K562 (cell line): ENCODE measurements around the gene GABARAP. TPM values are rescaled to one million over a fixed set of nuclear protein-coding genes. Genes with fewer than 3 reads are reported as not detected.

Experiments
- CHD2 ChIP-seq: IDR thresholded peaks from 2 replicates; pipeline ENCODE4 v1.6.1; 2011; ENCODE audit warnings: low read depth, low read length
- CREM ChIP-seq: IDR thresholded peaks from 2 replicates; pipeline ENCODE4 v1.6.1; 2014; ENCODE audit warnings: antibody characterized with exemption, low read depth
- FOS ChIP-seq: IDR thresholded peaks from 3 replicates; pipeline ENCODE4 v1.6.1; 2011; ENCODE audit not compliant: insufficient read length; ENCODE audit errors: extremely low read depth
- FOSL1 ChIP-seq: fragments of 200-800 bp; sonication (Bioruptor generic); conservative IDR thresholded peaks from 2 replicates; pipeline ENCODE4 v1.6.1; 2016; ENCODE audit warnings: missing genetic modification characterization, missing compliant biosample characterization
- FOXK1 ChIP-seq: sonication (generic); formaldehyde crosslinking; IDR thresholded peaks from 2 replicates; pipeline ENCODE4 v1.8.0; 2022; ENCODE audit warnings: missing genetic modification reagents, mild to moderate bottlenecking, borderline replicate concordance
- HEY1 ChIP-seq: fragments of 250-450 bp; sonication (Bioruptor Pico); IDR thresholded peaks from 2 replicates; pipeline ENCODE4 v1.5.0; 2020; ENCODE audit warnings: mild to moderate bottlenecking, moderate library complexity, borderline replicate concordance
- MEF2A ChIP-seq: IDR thresholded peaks from 2 replicates; pipeline ENCODE4 v1.6.1; 2011; ENCODE audit warnings: low read depth, mild to moderate bottlenecking, low read length, moderate library complexity; ENCODE audit not compliant: control insufficient read depth
- PML ChIP-seq: IDR thresholded peaks from 2 replicates; pipeline ENCODE4 v1.6.1; 2012; ENCODE audit warnings: low read length, inconsistent platforms
- PRDM10 ChIP-seq: fragments of 450-650 bp; IDR thresholded peaks from 2 replicates; pipeline ENCODE4 v1.6.1; 2018; ENCODE audit not compliant: partially characterized antibody
- RUNX1 ChIP-seq: sonication (generic); IDR thresholded peaks from 2 replicates; pipeline ENCODE4 v1.6.1; 2016; ENCODE audit warnings: antibody characterized with exemption, low read depth
- TRIM24 ChIP-seq, 2 experiments: fragments of 450-650 bp; IDR thresholded peaks; 2 replicates each; pipeline ENCODE4 v1.6.1; 2016
- TSC22D4 ChIP-seq: fragments of 450-650 bp; IDR thresholded peaks from 2 replicates; pipeline ENCODE4 v1.6.1; 2016; ENCODE audit warnings: missing genetic modification characterization, missing biosample characterization, control low read depth
- ZNF12 ChIP-seq: sonication (generic); formaldehyde crosslinking; IDR thresholded peaks from 2 replicates; pipeline ENCODE4 v1.4.0; 2020; ENCODE audit warnings: mild to moderate bottlenecking, missing genetic modification reagents
- polyA plus RNA-seq, 8 experiments: library from polyadenylated mRNA; depleted of rRNA in 4 of 8; stranded (reverse) in 5 of 8; unstranded in 3 of 8; fragments of >200 nt; fragmentation: Nextera tagmentation in 2 of 8; fragmentation: Illumina TruSeq in 1 of 8; extraction: Ambion mirVana in 2 of 8; extraction: Trizol in 1 of 8; gene quantifications; 2 replicates each; pipeline versions ENCODE4 v1.2.1 to v1.2.3, GENCODE V29; 2011 to 2014; ENCODE audit warnings: inconsistent platforms in 1 of 8, missing spikeins in 1 of 8
- total RNA-seq, 7 experiments: library from RNA; depleted of rRNA in 6 of 7; stranded (reverse); fragments of >200 nt in 6 of 7; fragmentation: Illumina TruSeq in 2 of 7; extraction: Trizol in 2 of 7; gene quantifications; 2 replicates each; pipeline versions ENCODE4 v1.2.1 to v1.2.3, GENCODE V29; 2011 to 2021; ENCODE audit warnings: low replicate concordance in 1 of 7
- TF ChIP-seq, protein P1 (sequence below): sonication (generic); formaldehyde crosslinking; IDR thresholded peaks from 2 replicates; pipeline ENCODE4 v1.8.1; 2023; ENCODE audit warnings: missing genetic modification reagents, mild to moderate bottlenecking, borderline replicate concordance
- TF ChIP-seq, protein P2 (sequence below): fragments of 450-650 bp; IDR thresholded peaks from 2 replicates; pipeline ENCODE4 v1.6.1; 2016; ENCODE audit warnings: missing biosample characterization, missing genetic modification characterization

The GABARAP gene
- total and polyA plus RNA-seq, 9 of the 15 experiments (the other 6 are each of a cell fraction or from before 2014, with no cell fraction given) = 47.5 to 373 (median 152) TPM

DNA sequence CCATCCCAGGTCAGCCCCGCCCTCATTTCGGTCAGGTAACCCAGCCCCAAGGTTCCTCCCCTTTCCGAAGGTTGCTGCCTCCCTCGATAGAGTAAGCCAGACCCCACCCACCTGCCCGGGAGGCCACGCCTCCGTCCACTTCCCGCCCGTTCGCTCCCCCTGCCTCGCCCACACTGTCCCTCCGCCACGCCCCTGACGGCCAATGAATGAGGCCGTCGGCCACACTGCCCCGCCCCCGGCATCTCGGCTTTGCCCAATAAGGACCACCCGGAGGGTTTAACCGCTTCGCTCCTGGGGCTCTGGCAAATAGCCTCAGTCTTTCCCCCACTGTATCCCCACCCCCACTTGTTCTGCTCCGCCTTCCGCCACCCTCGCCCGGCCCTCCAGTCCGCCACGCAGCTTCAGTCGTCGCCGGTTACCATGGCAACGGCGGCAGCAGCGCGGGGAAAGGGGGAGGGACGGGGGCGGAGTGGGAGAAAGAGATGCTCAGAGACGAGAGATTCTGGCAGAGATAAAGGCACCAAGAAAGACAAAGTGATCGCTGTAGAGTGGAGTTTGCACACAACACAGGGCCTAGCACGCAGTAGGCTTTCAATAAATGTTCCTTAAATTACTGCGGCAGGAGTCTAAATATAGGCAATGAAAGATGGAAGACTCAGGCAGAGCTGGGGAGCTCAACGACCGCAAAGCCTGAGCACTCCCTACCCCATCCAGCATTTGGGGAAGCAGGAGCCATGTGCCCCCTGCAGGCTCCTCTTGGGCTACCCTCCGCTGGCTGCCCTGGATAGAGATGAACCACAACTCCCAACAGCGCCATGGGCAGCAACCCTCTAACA, 27.7 kb downstream of the GABARAP start (continued):
- no peak for TF ChIP-seq HEY1 (CRISPR knock-in tag)
- TF ChIP-seq ZNF12 (CRISPR knock-in tag) = no peak
- peak; percentile 15; the same call in 1 of the 2 replicates for TF ChIP-seq CREM
- no peak for TF ChIP-seq TRIM24 (IDR thresholded peaks at IDR 0.05)
- TF ChIP-seq FOSL1 (tag) = no peak
- TF ChIP-seq, protein P1, sequence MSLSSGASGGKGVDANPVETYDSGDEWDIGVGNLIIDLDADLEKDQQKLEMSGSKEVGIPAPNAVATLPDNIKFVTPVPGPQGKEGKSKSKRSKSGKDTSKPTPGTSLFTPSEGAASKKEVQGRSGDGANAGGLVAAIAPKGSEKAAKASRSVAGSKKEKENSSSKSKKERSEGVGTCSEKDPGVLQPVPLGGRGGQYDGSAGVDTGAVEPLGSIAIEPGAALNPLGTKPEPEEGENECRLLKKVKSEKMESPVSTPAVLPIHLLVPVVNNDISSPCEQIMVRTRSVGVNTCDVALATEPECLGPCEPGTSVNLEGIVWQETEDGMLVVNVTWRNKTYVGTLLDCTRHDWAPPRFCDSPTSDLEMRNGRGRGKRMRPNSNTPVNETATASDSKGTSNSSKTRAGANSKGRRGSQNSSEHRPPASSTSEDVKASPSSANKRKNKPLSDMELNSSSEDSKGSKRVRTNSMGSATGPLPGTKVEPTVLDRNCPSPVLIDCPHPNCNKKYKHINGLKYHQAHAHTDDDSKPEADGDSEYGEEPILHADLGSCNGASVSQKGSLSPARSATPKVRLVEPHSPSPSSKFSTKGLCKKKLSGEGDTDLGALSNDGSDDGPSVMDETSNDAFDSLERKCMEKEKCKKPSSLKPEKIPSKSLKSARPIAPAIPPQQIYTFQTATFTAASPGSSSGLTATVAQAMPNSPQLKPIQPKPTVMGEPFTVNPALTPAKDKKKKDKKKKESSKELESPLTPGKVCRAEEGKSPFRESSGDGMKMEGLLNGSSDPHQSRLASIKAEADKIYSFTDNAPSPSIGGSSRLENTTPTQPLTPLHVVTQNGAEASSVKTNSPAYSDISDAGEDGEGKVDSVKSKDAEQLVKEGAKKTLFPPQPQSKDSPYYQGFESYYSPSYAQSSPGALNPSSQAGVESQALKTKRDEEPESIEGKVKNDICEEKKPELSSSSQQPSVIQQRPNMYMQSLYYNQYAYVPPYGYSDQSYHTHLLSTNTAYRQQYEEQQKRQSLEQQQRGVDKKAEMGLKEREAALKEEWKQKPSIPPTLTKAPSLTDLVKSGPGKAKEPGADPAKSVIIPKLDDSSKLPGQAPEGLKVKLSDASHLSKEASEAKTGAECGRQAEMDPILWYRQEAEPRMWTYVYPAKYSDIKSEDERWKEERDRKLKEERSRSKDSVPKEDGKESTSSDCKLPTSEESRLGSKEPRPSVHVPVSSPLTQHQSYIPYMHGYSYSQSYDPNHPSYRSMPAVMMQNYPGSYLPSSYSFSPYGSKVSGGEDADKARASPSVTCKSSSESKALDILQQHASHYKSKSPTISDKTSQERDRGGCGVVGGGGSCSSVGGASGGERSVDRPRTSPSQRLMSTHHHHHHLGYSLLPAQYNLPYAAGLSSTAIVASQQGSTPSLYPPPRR (CRISPR knock-in tag) = peak; percentile 30; the same call in 1 of the 2 replicates
- no peak for TF ChIP-seq FOXK1 (CRISPR knock-in tag)
- TF ChIP-seq PRDM10 = peak; percentile 21
- TF ChIP-seq FOS = no peak
- no peak for TF ChIP-seq RUNX1
- no peak for TF ChIP-seq TSC22D4 (tag)
- 0 out of 2 replicates have a peak, but pooled peaks have one; percentile 21 for TF ChIP-seq CHD2
- no peak for TF ChIP-seq PML
- TF ChIP-seq MEF2A = no peak
- TF ChIP-seq, protein P2, sequence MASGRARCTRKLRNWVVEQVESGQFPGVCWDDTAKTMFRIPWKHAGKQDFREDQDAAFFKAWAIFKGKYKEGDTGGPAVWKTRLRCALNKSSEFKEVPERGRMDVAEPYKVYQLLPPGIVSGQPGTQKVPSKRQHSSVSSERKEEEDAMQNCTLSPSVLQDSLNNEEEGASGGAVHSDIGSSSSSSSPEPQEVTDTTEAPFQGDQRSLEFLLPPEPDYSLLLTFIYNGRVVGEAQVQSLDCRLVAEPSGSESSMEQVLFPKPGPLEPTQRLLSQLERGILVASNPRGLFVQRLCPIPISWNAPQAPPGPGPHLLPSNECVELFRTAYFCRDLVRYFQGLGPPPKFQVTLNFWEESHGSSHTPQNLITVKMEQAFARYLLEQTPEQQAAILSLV (tag) = no peak
